ENCODE measurements around the gene DNASE1L3. TPM values are rescaled to one million over a fixed set of nuclear protein-coding genes. Genes with fewer than 3 reads are reported as not detected.

Gene DNASE1L3
- polyA plus RNA-seq, 3 donors, result 0.19 TPM; not detected in 2

DNA sequence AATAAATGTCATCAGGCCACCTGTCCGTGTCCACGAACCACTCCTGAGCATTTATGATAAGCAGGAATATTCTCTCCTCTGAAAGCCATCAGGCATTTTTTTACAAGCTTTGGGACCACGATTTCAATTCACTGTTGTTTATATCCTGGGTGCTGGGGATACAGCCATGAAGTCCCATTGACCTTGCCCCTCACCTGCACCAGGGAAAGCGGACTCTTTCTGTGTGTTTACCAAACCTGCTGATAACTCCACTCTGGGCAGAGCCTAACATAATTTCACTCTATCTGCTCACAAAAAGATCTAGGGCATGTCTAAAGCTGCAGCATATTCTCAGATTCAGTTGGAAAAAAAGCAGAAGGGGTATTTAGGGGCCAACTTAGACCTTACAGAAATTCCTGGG, 4.8 kb downstream of the DNASE1L3 start:
- peaks cover 0 to 10% (median 4%) of the 10 kb centered on the region in 7 donors for H3K9me3 Mint-ChIP-seq
- no peaks in the 10 kb centered on the region for H3K27me3 ChIP-seq (ENCODE audit: control insufficient read depth in 2 of 2, insufficient read depth in 2 of 2, low read length in 2 of 2)
- H3K79me2 ChIP-seq (ENCODE audit: insufficient read depth, low read length), result no peaks in the 10 kb centered on the region
- no peaks in the 10 kb centered on the region for H3K36me3 Mint-ChIP-seq
- no peak overlapping the region for H3K4me3 Mint-ChIP-seq
- H3K4me2 ChIP-seq (replicated peaks; ENCODE audit: extremely low read depth, low read length, poor library complexity, severe bottlenecking), result no peak overlapping the region
- H3K27ac ChIP-seq (ENCODE audit: low read depth in 1 of 2, low read length in 2 of 2), result no peak overlapping the region
- TF ChIP-seq, protein P1, sequence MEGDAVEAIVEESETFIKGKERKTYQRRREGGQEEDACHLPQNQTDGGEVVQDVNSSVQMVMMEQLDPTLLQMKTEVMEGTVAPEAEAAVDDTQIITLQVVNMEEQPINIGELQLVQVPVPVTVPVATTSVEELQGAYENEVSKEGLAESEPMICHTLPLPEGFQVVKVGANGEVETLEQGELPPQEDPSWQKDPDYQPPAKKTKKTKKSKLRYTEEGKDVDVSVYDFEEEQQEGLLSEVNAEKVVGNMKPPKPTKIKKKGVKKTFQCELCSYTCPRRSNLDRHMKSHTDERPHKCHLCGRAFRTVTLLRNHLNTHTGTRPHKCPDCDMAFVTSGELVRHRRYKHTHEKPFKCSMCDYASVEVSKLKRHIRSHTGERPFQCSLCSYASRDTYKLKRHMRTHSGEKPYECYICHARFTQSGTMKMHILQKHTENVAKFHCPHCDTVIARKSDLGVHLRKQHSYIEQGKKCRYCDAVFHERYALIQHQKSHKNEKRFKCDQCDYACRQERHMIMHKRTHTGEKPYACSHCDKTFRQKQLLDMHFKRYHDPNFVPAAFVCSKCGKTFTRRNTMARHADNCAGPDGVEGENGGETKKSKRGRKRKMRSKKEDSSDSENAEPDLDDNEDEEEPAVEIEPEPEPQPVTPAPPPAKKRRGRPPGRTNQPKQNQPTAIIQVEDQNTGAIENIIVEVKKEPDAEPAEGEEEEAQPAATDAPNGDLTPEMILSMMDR (IDR thresholded peaks at IDR 0.05), result no peak
- H4K20me1 ChIP-seq (ENCODE audit: insufficient read depth, low read length), result no peaks in the 10 kb centered on the region
- DNase-seq, result no peak
- 100% methylated on average over 3 of the region's 4 CpGs for WGBS (ENCODE audit: insufficient coverage)
- no peaks in the 10 kb centered on the region for H3K36me3 ChIP-seq (replicated peaks in 1 of 2; ENCODE audit: control insufficient read depth in 1 of 2, insufficient read depth in 2 of 2, low read length in 2 of 2)
- H3K4me1 Mint-ChIP-seq, result peaks cover 11% of the 10 kb centered on the region
- H3K27ac Mint-ChIP-seq, result peak overlapping the region in 1 of 7 donors; percentile 4
- H2AFZ ChIP-seq (ENCODE audit: insufficient read depth, low read depth, low read length, poor library complexity, severe bottlenecking), result no peak overlapping the region
- H3K4me3 ChIP-seq (replicated peaks in 1 of 3; ENCODE audit: low read depth in 2 of 3, low read length in 3 of 3), result no peak overlapping the region
- peaks cover 8 to 10% (median 8%) of the 10 kb centered on the region in 3 donors for H3K27me3 Mint-ChIP-seq (ENCODE audit: low read depth in 3 of 3)
- intact Hi-C loops (cut with micrococcal nuclease), result no loop called here
- H3K9me3 ChIP-seq (replicated peaks in 1 of 2; ENCODE audit: control insufficient read depth in 1 of 2, insufficient read depth in 1 of 2, low read length in 2 of 2), result no peaks in the 10 kb centered on the region
- no peak overlapping the region for H3K9ac ChIP-seq (ENCODE audit: insufficient read depth, low read length, poor library complexity, severe bottlenecking)
- peaks cover 2 to 3% of the 10 kb centered on the region in 2 donors for H3K4me1 ChIP-seq (ENCODE audit: control insufficient read depth in 1 of 2, insufficient read depth in 2 of 2, low read length in 2 of 2)

DNA sequence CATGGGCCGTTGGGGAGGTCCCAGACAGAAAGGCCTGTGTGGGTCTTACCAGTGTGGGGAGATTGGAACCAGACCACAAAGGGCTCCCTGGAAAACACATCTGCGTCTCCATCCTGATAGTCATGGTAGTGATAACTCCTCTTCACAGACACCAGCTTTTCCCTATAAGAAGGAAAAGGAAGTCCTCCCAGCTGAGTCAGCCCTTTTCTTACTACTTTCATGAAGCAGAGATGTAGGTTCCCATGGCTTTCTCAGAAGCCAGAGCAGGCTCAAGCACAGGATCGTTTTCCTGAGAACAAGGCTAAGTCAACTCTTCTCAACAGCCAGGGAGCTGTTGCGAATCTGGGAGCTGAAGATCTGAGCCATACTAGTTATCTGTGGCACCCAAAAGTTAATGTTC, 6.1 kb downstream of the DNASE1L3 start:
- no peak overlapping the region for H3K9ac ChIP-seq (ENCODE audit: insufficient read depth, low read length, poor library complexity, severe bottlenecking)
- H3K4me2 ChIP-seq (replicated peaks; ENCODE audit: extremely low read depth, low read length, poor library complexity, severe bottlenecking), result no peak overlapping the region
- H3K4me3 Mint-ChIP-seq, result no peak overlapping the region
- H3K27me3 ChIP-seq (ENCODE audit: control insufficient read depth in 2 of 2, insufficient read depth in 2 of 2, low read length in 2 of 2), result no peaks in the 10 kb centered on the region
- H3K27ac ChIP-seq (ENCODE audit: low read depth in 1 of 2, low read length in 2 of 2), result no peak overlapping the region
- H3K4me1 Mint-ChIP-seq, result peaks cover 17% of the 10 kb centered on the region
- no peak for DNase-seq
- intact Hi-C loops (cut with micrococcal nuclease), result no loop called here
- H3K27me3 Mint-ChIP-seq (ENCODE audit: low read depth in 3 of 3), result peaks cover 5 to 7% (median 6%) of the 10 kb centered on the region in 3 donors
- WGBS (ENCODE audit: insufficient coverage), result 95% methylated on average over 3 of the region's 4 CpGs
- no peaks in the 10 kb centered on the region for H3K36me3 Mint-ChIP-seq
- H2AFZ ChIP-seq (ENCODE audit: insufficient read depth, low read depth, low read length, poor library complexity, severe bottlenecking), result no peak overlapping the region
- H3K9me3 Mint-ChIP-seq, result peaks cover 0 to 10% (median 4%) of the 10 kb centered on the region in 7 donors
- TF ChIP-seq, protein P1 (IDR thresholded peaks at IDR 0.05), result no peak
- H3K36me3 ChIP-seq (replicated peaks in 1 of 2; ENCODE audit: control insufficient read depth in 1 of 2, insufficient read depth in 2 of 2, low read length in 2 of 2), result no peaks in the 10 kb centered on the region
- no peaks in the 10 kb centered on the region for H3K9me3 ChIP-seq (replicated peaks in 1 of 2; ENCODE audit: control insufficient read depth in 1 of 2, insufficient read depth in 1 of 2, low read length in 2 of 2)
- H3K27ac Mint-ChIP-seq, result peak overlapping the region in 1 of 7 donors; percentile 74
- H3K4me1 ChIP-seq (ENCODE audit: control insufficient read depth in 1 of 2, insufficient read depth in 2 of 2, low read length in 2 of 2), result peaks cover 9 to 12% of the 10 kb centered on the region in 2 donors
- no peaks in the 10 kb centered on the region for H3K79me2 ChIP-seq (ENCODE audit: insufficient read depth, low read length)
- H4K20me1 ChIP-seq (ENCODE audit: insufficient read depth, low read length), result no peaks in the 10 kb centered on the region
- H3K4me3 ChIP-seq (replicated peaks in 1 of 3; ENCODE audit: low read depth in 2 of 3, low read length in 3 of 3), result no peak overlapping the region

Measured in CD14-positive monocyte (primary cell).